ENCODE measurements around the gene SPOCK1.

DNA sequence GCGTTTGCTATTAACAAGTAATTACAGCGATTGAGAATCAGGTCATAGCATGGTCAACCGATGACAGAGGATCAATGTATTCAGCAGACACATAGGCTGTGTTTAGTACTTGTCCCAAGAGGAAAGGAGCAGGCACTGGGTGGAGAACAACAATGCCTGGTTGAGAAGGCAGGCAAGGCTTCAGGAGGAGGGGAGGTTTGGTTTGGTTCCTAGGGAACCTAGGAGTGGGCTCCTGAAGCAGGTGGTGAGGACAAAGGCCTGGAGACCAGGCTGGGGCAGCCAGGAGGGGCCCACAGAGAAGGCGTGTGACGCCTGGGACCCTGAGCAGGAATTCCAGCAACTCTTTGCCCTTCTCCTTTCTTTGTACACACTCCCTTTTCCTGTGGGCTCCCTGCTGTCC lies 195.6 kb downstream of the SPOCK1 start:
- TF ChIP-seq POLR2A (IDR thresholded peaks at IDR 0.05; ENCODE audit: low read depth, low read length), result no peak
- no peak for TF ChIP-seq CTCF (conservative IDR thresholded peaks at IDR 0.05; ENCODE audit: low read depth, low read length)
- TF ChIP-seq RFX5 (IDR thresholded peaks at IDR 0.05; ENCODE audit: low read depth, low read length), result no peak
- TF ChIP-seq SMC3 (IDR thresholded peaks at IDR 0.05; ENCODE audit: low read depth, low read length), result no peak
- no peak for TF ChIP-seq MAZ (IDR thresholded peaks at IDR 0.05; ENCODE audit: borderline replicate concordance, low read depth, low read length)
- no peak for TF ChIP-seq MXI1 (IDR thresholded peaks at IDR 0.05; ENCODE audit: borderline replicate concordance, low read depth, low read length)
- TF ChIP-seq FOS (IDR thresholded peaks at IDR 0.05; ENCODE audit: low read depth, low read length), result no peak
- no peak for TF ChIP-seq CEBPB (IDR thresholded peaks at IDR 0.05; ENCODE audit: low read depth, low read length)

Measured in IMR-90 (cell line).